ENCODE measurements around the gene FEZF2. TPM values are rescaled to one million over a fixed set of nuclear protein-coding genes. Genes with fewer than 3 reads are reported as not detected.

The FEZF2 gene
- total RNA-seq, 1 experiment from 2014 or later, result not detected

DNA sequence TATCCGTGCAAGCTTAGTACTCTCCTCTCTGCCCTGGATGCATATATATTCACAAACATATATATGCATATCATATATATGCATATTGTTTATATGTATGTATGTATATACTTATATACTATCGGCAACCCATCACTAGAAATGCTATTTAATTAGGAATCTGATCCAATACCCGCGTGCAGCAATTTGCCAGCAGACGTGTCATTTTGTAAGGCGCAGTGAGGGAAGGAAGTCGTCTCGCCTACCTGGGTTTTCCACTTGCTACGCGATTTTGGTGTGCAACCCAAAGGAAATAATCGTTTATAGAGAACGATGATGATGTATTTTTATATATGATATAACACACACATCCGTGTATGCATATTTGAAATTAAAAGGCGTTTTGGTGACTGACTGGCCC lies 5.6 kb upstream of the FEZF2 start:
- H3K27ac ChIP-seq, result no peak overlapping the region
- H3K36me3 ChIP-seq, result no peaks in the 10 kb centered on the region
- no peaks in the 10 kb centered on the region for H3K9me3 ChIP-seq (replicated peaks)
- peaks cover 40% of the 10 kb centered on the region for H3K27me3 ChIP-seq (replicated peaks)
- no peak overlapping the region for H3K4me3 ChIP-seq
- DNase-seq (ENCODE audit: low read depth in 1 of 2, low spot score in 2 of 2), result no peak
- H3K4me1 ChIP-seq (replicated peaks), result no peaks in the 10 kb centered on the region

GRCh38 chr3:62378311-62378789 lies 5.0 kb upstream of the FEZF2 start:
- Histone ChIP-seq H3K36me3 (no peaks in the 10 kb centered on the region), H3K9me3 (replicated peaks) (no peaks in the 10 kb centered on the region), H3K4me1 (replicated peaks) (no peaks in the 10 kb centered on the region), H3K27ac (no peak overlapping the region), H3K27me3 (replicated peaks) (peaks cover 44% of the 10 kb centered on the region), H3K4me3 (no peak overlapping the region)
- no peak for DNase-seq (ENCODE audit: low read depth in 1 of 2, low spot score in 2 of 2)

GRCh38 chr3:62376906-62377877 lies 3.8 kb upstream of the FEZF2 start:
- Histone ChIP-seq H3K4me3 (no peak overlapping the region), H3K4me1 (replicated peaks) (no peaks in the 10 kb centered on the region), H3K27me3 (replicated peaks) (peaks cover 50% of the 10 kb centered on the region), H3K27ac (no peak overlapping the region), H3K9me3 (replicated peaks) (no peaks in the 10 kb centered on the region), H3K36me3 (no peaks in the 10 kb centered on the region)
- DNase-seq (ENCODE audit: low read depth in 1 of 2, low spot score in 2 of 2), result no peak

- DNase-seq (ENCODE audit: low read depth in 1 of 2, low spot score in 2 of 2), result no peak
- H3K27me3 ChIP-seq (replicated peaks), result peaks cover 55% of the 10 kb centered on the region
Measured at GRCh38 chr3:62376454-62376720, 3.0 kb upstream of the FEZF2 start.

DNA sequence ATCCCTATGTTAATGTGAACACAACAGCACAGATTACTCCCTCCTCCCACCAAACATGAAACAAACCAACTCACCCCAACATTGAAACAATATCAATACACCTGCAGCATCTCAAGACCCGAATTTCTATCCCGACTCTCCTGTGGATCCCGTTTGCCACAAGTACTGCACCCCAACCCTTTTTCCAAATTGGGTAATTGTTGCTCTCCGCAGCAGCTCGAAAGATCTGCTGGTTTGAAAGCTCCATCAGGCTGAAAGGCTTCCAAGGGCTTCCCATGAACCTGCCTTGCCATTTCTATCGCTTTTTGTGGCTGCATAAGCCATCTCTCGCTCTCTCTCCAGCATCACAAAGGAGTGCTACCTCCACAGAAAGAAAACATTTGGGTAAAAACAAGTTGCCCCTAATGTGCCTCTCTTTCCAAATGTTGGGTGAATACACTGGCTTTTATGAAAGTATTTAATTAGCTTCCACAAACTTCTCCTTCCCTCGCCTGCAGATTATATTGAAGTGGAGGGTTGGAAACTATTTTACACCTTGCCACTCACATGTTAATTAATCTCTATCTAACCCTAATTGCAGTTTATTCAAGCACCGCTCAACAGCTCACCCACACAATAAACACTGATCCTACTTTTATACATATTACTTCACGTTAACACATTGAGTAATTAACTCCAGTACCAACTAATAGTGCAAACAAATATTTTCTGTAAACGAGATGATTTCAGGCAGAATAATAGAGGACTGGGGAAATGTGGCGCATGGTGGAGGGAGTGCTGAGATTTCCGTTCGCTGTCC lies 2.5 kb upstream of the FEZF2 start:
- Histone ChIP-seq H3K4me1 (replicated peaks) (no peaks in the 10 kb centered on the region), H3K9me3 (replicated peaks) (no peaks in the 10 kb centered on the region), H3K27ac (no peak overlapping the region), H3K36me3 (no peaks in the 10 kb centered on the region), H3K4me3 (no peak overlapping the region), H3K27me3 (replicated peaks) (peaks cover 56% of the 10 kb centered on the region)
- no peak for DNase-seq (ENCODE audit: low read depth in 1 of 2, low spot score in 2 of 2)

More at GRCh38 chr3:62376454-62376720, 3.0 kb upstream of the FEZF2 start:
- H3K36me3 ChIP-seq, result no peaks in the 10 kb centered on the region
- H3K27ac ChIP-seq, result no peak overlapping the region
- no peak overlapping the region for H3K4me3 ChIP-seq
- no peaks in the 10 kb centered on the region for H3K4me1 ChIP-seq (replicated peaks)
- H3K9me3 ChIP-seq (replicated peaks), result no peaks in the 10 kb centered on the region

GRCh38 chr3:62374341-62375218 lies 1.2 kb upstream of the FEZF2 start:
- Histone ChIP-seq H3K27ac (no peak overlapping the region), H3K4me3 (no peak overlapping the region), H3K4me1 (replicated peaks) (no peaks in the 10 kb centered on the region), H3K9me3 (replicated peaks) (no peaks in the 10 kb centered on the region), H3K27me3 (replicated peaks) (peaks cover 58% of the 10 kb centered on the region), H3K36me3 (no peaks in the 10 kb centered on the region)
- no peak for DNase-seq (ENCODE audit: low read depth in 1 of 2, low spot score in 2 of 2)

DNA sequence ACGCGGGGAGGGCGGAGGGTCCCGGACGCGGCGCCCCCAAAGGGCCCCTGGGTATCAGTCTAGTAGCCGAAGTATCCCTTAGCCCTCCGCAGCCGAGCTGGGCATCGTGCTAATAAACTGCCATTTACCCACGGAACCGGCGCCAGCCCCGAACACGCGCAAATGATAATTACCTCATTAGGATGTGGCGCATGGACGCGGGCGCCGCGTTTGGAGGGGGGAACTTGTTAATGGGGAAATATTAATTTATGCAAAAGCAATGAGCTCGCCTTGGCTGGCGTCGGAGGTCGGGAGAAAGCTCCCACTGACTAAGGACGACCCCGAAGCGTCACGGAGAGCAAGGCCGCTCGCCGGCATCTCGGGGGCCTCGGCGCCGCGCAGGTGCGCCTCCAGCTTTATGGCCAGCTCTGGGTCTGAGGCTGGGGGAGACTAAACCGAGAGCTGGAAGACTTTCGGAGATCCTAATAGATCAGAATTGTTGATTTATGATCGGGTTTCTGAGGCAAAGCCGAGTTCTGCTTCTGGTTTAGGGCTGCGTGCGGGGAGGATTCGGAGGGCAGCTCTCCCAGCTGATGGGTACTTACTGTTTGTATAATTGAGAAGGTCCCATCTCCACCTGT lies 474 bp upstream of the FEZF2 start:
- no peaks in the 10 kb centered on the region for H3K9me3 ChIP-seq (replicated peaks)
- DNase-seq (ENCODE audit: low read depth in 1 of 2, low spot score in 2 of 2), result no peak
- no peaks in the 10 kb centered on the region for H3K4me1 ChIP-seq (replicated peaks)
- peaks cover 62% of the 10 kb centered on the region for H3K27me3 ChIP-seq (replicated peaks)
- H3K27ac ChIP-seq, result no peak overlapping the region
- H3K4me3 ChIP-seq, result no peak overlapping the region
- no peaks in the 10 kb centered on the region for H3K36me3 ChIP-seq

GRCh38 chr3:62372621-62373041 lies 719 bp downstream of the FEZF2 start:
- H3K27me3 ChIP-seq (replicated peaks), result peaks cover 65% of the 10 kb centered on the region
- H3K36me3 ChIP-seq, result no peaks in the 10 kb centered on the region
- no peaks in the 10 kb centered on the region for H3K4me1 ChIP-seq (replicated peaks)
- no peak for DNase-seq (ENCODE audit: low read depth in 1 of 2, low spot score in 2 of 2)
- no peaks in the 10 kb centered on the region for H3K9me3 ChIP-seq (replicated peaks)
- no peak overlapping the region for H3K27ac ChIP-seq
- H3K4me3 ChIP-seq, result no peak overlapping the region

DNA sequence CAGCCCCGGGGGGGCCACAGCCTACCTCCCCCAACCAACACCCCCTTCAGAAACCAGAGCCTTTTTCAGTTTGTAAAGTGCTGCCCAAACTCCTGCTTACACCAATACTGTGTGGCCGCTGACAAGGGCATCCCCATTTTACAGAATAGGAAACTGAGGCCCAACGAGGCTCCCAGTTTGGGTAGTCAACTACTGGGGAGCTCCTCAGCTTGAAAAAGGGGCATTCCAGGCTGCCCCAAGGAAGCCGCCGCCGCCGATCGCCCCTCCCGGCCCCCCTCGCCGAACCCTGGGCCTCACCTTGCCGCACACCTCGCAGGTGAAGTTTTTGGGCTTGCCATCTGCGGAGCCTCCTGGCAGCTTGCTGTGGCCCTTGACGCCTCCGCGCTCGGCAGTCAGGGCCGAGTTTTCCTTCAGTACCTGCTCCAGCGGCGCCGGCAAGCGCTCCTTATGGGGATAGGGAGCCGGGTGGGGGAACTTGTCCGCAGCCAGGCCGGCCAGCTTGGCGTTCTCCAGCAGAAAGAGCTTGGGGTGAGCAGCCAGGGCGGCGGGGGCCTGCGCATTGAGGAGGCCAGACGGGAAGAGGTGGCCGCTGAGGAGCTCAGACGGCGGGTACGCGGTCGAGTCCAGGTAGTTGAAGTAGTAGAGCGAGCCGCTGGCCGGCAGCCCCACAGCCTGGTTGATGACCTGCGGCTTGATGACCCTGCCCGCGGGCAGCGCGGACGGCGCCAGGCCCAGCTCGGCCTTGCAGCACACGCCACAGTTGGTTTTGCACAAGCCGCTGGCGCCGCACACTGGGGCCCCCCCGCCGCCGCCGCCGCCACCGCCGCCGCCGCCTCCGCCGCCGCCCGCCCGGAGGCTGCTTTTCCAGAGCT lies 1.4 kb downstream of the FEZF2 start:
- Histone ChIP-seq H3K27me3 (replicated peaks) (peaks cover 72% of the 10 kb centered on the region), H3K4me3 (no peak overlapping the region), H3K27ac (no peak overlapping the region), H3K36me3 (no peaks in the 10 kb centered on the region), H3K4me1 (replicated peaks) (no peaks in the 10 kb centered on the region), H3K9me3 (replicated peaks) (no peaks in the 10 kb centered on the region)
- DNase-seq (ENCODE audit: low read depth in 1 of 2, low spot score in 2 of 2), result no peak

DNA sequence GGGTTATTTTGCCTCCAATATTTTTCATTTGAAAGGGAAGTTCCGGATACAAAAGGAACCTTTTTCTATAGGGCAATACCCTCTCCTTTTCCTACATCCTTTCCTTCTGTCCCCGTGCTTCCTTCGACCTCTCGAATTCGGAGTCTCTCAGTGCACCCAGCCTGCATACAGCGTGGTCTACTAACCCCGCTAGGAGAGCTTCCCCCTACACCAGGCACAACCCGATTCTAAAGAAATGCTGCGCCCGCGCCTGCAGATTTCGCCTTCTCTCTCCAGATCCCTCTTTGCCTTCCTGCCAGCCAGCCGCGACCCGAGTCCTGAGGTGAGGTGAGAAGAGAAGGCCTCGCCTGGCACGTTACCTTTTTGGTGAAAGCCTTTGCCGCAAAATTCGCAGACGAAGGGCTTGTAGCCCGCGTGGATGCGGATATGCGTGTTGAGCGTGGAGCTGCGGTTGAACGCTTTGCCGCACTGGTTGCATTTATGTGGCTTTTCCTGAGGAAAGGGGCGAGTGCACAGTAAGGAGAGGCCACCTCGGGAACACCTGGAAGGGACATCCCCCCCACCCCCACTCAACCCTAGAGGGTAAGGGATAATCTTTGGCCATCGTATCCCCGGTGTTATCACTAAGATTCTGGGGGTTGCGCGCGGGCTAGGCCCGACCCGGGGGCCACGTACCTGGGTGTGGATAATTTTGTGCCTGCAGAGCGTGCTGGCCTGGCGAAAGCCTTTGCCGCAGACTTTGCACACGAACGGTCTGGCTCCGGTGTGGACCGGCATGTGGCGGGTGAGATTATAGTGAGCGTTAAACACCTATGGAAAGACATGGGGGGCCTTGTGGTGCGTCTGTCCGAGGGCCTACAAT lies 2.3 kb downstream of the FEZF2 start:
- Histone ChIP-seq H3K9me3 (replicated peaks) (no peaks in the 10 kb centered on the region), H3K36me3 (no peaks in the 10 kb centered on the region), H3K27ac (no peak overlapping the region), H3K27me3 (replicated peaks) (peaks cover 76% of the 10 kb centered on the region), H3K4me3 (no peak overlapping the region), H3K4me1 (replicated peaks) (no peaks in the 10 kb centered on the region)
- no peak for DNase-seq (ENCODE audit: low read depth in 1 of 2, low spot score in 2 of 2)

DNA sequence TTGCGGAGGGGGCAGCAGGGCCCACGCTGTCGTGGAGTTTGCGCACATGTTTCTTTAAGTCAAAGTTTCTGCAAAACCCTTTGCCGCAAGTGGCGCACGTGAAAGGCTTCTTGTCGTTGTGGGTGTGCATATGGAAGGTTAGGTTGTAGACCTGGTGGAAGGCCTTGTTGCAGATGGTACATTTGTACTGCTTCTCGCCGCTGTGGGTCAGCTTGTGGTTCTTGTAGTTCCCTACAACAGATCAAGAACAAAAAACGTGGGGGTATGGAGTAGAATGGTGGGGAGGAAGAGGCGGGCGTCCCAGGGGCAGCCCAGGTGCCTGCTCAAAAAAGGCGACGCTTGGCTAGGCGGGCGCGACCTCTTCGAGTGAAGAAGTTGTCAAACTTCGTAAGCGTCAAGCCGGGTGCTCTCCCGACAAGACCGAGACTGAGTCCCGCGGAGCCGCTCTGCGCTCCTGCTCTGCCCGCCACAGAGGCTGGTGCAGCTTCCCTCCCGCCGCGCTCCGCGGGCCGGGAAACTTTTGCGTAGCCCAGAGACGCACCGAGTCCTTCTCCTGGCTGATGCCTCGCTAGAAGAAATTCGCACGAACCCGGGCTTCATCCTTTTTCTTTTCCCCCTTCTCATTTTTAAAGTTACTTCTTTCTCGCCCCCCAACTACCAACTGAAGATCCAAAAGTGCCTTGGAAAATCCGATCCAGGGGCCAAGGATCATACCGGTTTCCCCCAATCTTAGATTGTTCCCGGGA lies 3.1 kb downstream of the FEZF2 start:
- Histone ChIP-seq H3K36me3 (no peaks in the 10 kb centered on the region), H3K9me3 (replicated peaks) (no peaks in the 10 kb centered on the region), H3K4me3 (no peak overlapping the region), H3K4me1 (replicated peaks) (no peaks in the 10 kb centered on the region), H3K27me3 (replicated peaks) (peaks cover 80% of the 10 kb centered on the region), H3K27ac (no peak overlapping the region)
- DNase-seq (ENCODE audit: low read depth in 1 of 2, low spot score in 2 of 2), result no peak

All from SJSA1 (cell line).